ENCODE results near the gene NARS2.

The NARS2 gene

GRCh38 chr11:78478536-78478935, 96.1 kb downstream of the NARS2 start:
- no peak overlapping the region for H3K27ac ChIP-seq
- H3K9me3 ChIP-seq (ENCODE audit: low read depth, low read length), result no peaks in the 10 kb centered on the region
- peaks cover 24% of the 10 kb centered on the region for H3K36me3 ChIP-seq (ENCODE audit: insufficient read depth, low read length)
- no peak for DNase-seq (ENCODE audit: low read depth, low spot score)
- no peak overlapping the region for H3K4me3 ChIP-seq
- TF ChIP-seq POLR2AphosphoS5 (IDR thresholded peaks at IDR 0.05; ENCODE audit: borderline replicate concordance, low read depth, low read length), result no peak
- no peak for TF ChIP-seq FOXP2 (optimal IDR thresholded peaks at IDR 0.05; ENCODE audit: control extremely low read depth, extremely low read length, insufficient read depth)
- no peak for TF ChIP-seq EZH2 (IDR thresholded peaks at IDR 0.05)
- no peak overlapping the region for H3K9ac ChIP-seq (ENCODE audit: insufficient read length)

- no peak for DNase-seq (ENCODE audit: low read depth, low spot score)
- Histone ChIP-seq H3K4me3 (no peak overlapping the region), H3K9ac (ENCODE audit: insufficient read length) (no peak overlapping the region), H3K9me3 (ENCODE audit: low read depth, low read length) (no peaks in the 10 kb centered on the region), H3K36me3 (ENCODE audit: insufficient read depth, low read length) (peaks cover 24% of the 10 kb centered on the region), H3K27ac (no peak overlapping the region)
- TF ChIP-seq FOXP2 (optimal IDR thresholded peaks at IDR 0.05; ENCODE audit: control extremely low read depth, extremely low read length, insufficient read depth) (no peak), EZH2 (IDR thresholded peaks at IDR 0.05) (no peak), POLR2AphosphoS5 (IDR thresholded peaks at IDR 0.05; ENCODE audit: borderline replicate concordance, low read depth, low read length) (no peak)
These were observed 98.6 kb downstream of the NARS2 start for GRCh38 chr11:78476066-78476465.

GRCh38 chr11:78474451-78474850, 100.2 kb downstream of the NARS2 start:
- H3K4me3 ChIP-seq, result no peak overlapping the region
- H3K9ac ChIP-seq (ENCODE audit: insufficient read length), result no peak overlapping the region
- no peak for DNase-seq (ENCODE audit: low read depth, low spot score)
- TF ChIP-seq FOXP2 (optimal IDR thresholded peaks at IDR 0.05; ENCODE audit: control extremely low read depth, extremely low read length, insufficient read depth) (no peak), POLR2AphosphoS5 (IDR thresholded peaks at IDR 0.05; ENCODE audit: borderline replicate concordance, low read depth, low read length) (no peak), EZH2 (IDR thresholded peaks at IDR 0.05) (no peak)
- H3K36me3 ChIP-seq (ENCODE audit: insufficient read depth, low read length), result peaks cover 24% of the 10 kb centered on the region
- no peaks in the 10 kb centered on the region for H3K9me3 ChIP-seq (ENCODE audit: low read depth, low read length)
- H3K27ac ChIP-seq, result no peak overlapping the region

- Histone ChIP-seq H3K4me3 (no peak overlapping the region), H3K9me3 (ENCODE audit: low read depth, low read length) (no peaks in the 10 kb centered on the region), H3K9ac (ENCODE audit: insufficient read length) (no peak overlapping the region), H3K36me3 (ENCODE audit: insufficient read depth, low read length) (peaks cover 18% of the 10 kb centered on the region), H3K27ac (no peak overlapping the region)
- DNase-seq (ENCODE audit: low read depth, low spot score), result no peak
- no peak for TF ChIP-seq FOXP2 (optimal IDR thresholded peaks at IDR 0.05; ENCODE audit: control extremely low read depth, extremely low read length, insufficient read depth)
These were observed 101.8 kb downstream of the NARS2 start for GRCh38 chr11:78472905-78473304.

- no peak for DNase-seq (ENCODE audit: low read depth, low spot score)
- no peak overlapping the region for H3K27ac ChIP-seq
- TF ChIP-seq FOXP2 (optimal IDR thresholded peaks at IDR 0.05; ENCODE audit: control extremely low read depth, extremely low read length, insufficient read depth) (no peak), EZH2 (IDR thresholded peaks at IDR 0.05) (no peak), POLR2AphosphoS5 (IDR thresholded peaks at IDR 0.05; ENCODE audit: borderline replicate concordance, low read depth, low read length) (no peak)
- peaks cover 19% of the 10 kb centered on the region for H3K36me3 ChIP-seq (ENCODE audit: insufficient read depth, low read length)
- no peaks in the 10 kb centered on the region for H3K9me3 ChIP-seq (ENCODE audit: low read depth, low read length)
- H3K9ac ChIP-seq (ENCODE audit: insufficient read length), result no peak overlapping the region
- no peak overlapping the region for H3K4me3 ChIP-seq
These were observed 102.3 kb downstream of the NARS2 start for GRCh38 chr11:78472382-78472781.

GRCh38 chr11:78470861-78471442, 103.7 kb downstream of the NARS2 start:
- no peak overlapping the region for H3K4me3 ChIP-seq
- no peaks in the 10 kb centered on the region for H3K9me3 ChIP-seq (ENCODE audit: low read depth, low read length)
- no peak overlapping the region for H3K27ac ChIP-seq
- H3K36me3 ChIP-seq (ENCODE audit: insufficient read depth, low read length), result peaks cover 13% of the 10 kb centered on the region
- no peak overlapping the region for H3K9ac ChIP-seq (ENCODE audit: insufficient read length)
- no peak for DNase-seq (ENCODE audit: low read depth, low spot score)
- TF ChIP-seq POLR2AphosphoS5 (IDR thresholded peaks at IDR 0.05; ENCODE audit: borderline replicate concordance, low read depth, low read length), result no peak
- TF ChIP-seq EZH2 (IDR thresholded peaks at IDR 0.05), result no peak
- no peak for TF ChIP-seq FOXP2 (optimal IDR thresholded peaks at IDR 0.05; ENCODE audit: control extremely low read depth, extremely low read length, insufficient read depth)

GRCh38 chr11:78469896-78470295, 104.8 kb downstream of the NARS2 start:
- no peak overlapping the region for H3K27ac ChIP-seq
- no peak for DNase-seq (ENCODE audit: low read depth, low spot score)

GRCh38 chr11:78467931-78468330, 106.7 kb downstream of the NARS2 start:
- DNase-seq (ENCODE audit: low read depth, low spot score), result no peak

More at GRCh38 chr11:78469896-78470295, 104.8 kb downstream of the NARS2 start:
- Histone ChIP-seq H3K9ac (ENCODE audit: insufficient read length) (no peak overlapping the region), H3K36me3 (ENCODE audit: insufficient read depth, low read length) (peaks cover 20% of the 10 kb centered on the region), H3K4me3 (no peak overlapping the region), H3K9me3 (ENCODE audit: low read depth, low read length) (no peaks in the 10 kb centered on the region)
- no peak for TF ChIP-seq EZH2 (IDR thresholded peaks at IDR 0.05)
- no peak for TF ChIP-seq FOXP2 (optimal IDR thresholded peaks at IDR 0.05; ENCODE audit: control extremely low read depth, extremely low read length, insufficient read depth)
- no peak for TF ChIP-seq POLR2AphosphoS5 (IDR thresholded peaks at IDR 0.05; ENCODE audit: borderline replicate concordance, low read depth, low read length)

GRCh38 chr11:78467370-78467769, 107.3 kb downstream of the NARS2 start:
- Histone ChIP-seq H3K9me3 (ENCODE audit: low read depth, low read length) (no peaks in the 10 kb centered on the region), H3K4me3 (no peak overlapping the region), H3K9ac (ENCODE audit: insufficient read length) (no peak overlapping the region), H3K27ac (no peak overlapping the region), H3K36me3 (ENCODE audit: insufficient read depth, low read length) (peaks cover 27% of the 10 kb centered on the region)
- DNase-seq (ENCODE audit: low read depth, low spot score), result no peak
- no peak for TF ChIP-seq EZH2 (IDR thresholded peaks at IDR 0.05)
- no peak for TF ChIP-seq FOXP2 (optimal IDR thresholded peaks at IDR 0.05; ENCODE audit: control extremely low read depth, extremely low read length, insufficient read depth)
- no peak for TF ChIP-seq POLR2AphosphoS5 (IDR thresholded peaks at IDR 0.05; ENCODE audit: borderline replicate concordance, low read depth, low read length)

More at GRCh38 chr11:78467931-78468330, 106.7 kb downstream of the NARS2 start:
- TF ChIP-seq POLR2AphosphoS5 (IDR thresholded peaks at IDR 0.05; ENCODE audit: borderline replicate concordance, low read depth, low read length) (no peak), EZH2 (IDR thresholded peaks at IDR 0.05) (no peak), FOXP2 (optimal IDR thresholded peaks at IDR 0.05; ENCODE audit: control extremely low read depth, extremely low read length, insufficient read depth) (no peak)
- Histone ChIP-seq H3K9ac (ENCODE audit: insufficient read length) (no peak overlapping the region), H3K9me3 (ENCODE audit: low read depth, low read length) (no peaks in the 10 kb centered on the region), H3K27ac (no peak overlapping the region), H3K4me3 (no peak overlapping the region), H3K36me3 (ENCODE audit: insufficient read depth, low read length) (peaks cover 27% of the 10 kb centered on the region)
